Hepatic stellate cell (primary cell): ENCODE results near the gene LARP1B.
A peak's percentile ranks its signal among the peaks of the same experiment; 100 is the strongest.
"Not testable (repeated sequence)": the region's sequence is repeated elsewhere in the genome, so short reads cannot be mapped to it uniquely, and the experiment has no call there.

Experiments used
- DNase-seq: peaks from one replicate; pipeline ENCODE4 v3.0.0; 2011; ENCODE audit warnings: low spot score

Gene LARP1B

GRCh38 chr4:128060699-128061565 lies at the start of gene LARP1B:
TSS of gene LARP1B (plus strand) at chr4:128061312. CDS start at chr4:128074952, 13,640 bp downstream.
- peak; percentile 97 for DNase-seq

- DNase-seq = no peak
These were observed 35.8 kb upstream of the LARP1B start for GRCh38 chr4:128025319-128025718.

- DNase-seq = no peak
These were observed 31.2 kb upstream of the LARP1B start for GRCh38 chr4:128029907-128030306.

GRCh38 chr4:128031756-128032384 lies 29.2 kb upstream of the LARP1B start:
- DNase-seq = no peak

GRCh38 chr4:128039568-128039967 lies 21.5 kb upstream of the LARP1B start:
- no peak for DNase-seq

GRCh38 chr4:128047019-128047418 lies 14.1 kb upstream of the LARP1B start:
- DNase-seq = not testable (repeated sequence)

GRCh38 chr4:128047514-128047913 lies 13.6 kb upstream of the LARP1B start:
- not testable (repeated sequence) for DNase-seq

GRCh38 chr4:128051229-128051628 lies 9.9 kb upstream of the LARP1B start:
- not testable (repeated sequence) for DNase-seq

- DNase-seq = not testable (repeated sequence)
These were observed 6.2 kb upstream of the LARP1B start for GRCh38 chr4:128054907-128055306.

- not testable (repeated sequence) for DNase-seq
These were observed 5.5 kb upstream of the LARP1B start for GRCh38 chr4:128055441-128056206.

- DNase-seq = no peak
These were observed 4.7 kb upstream of the LARP1B start for GRCh38 chr4:128056396-128056795.

- peak; percentile 21 for DNase-seq
These were observed 902 bp upstream of the LARP1B start for GRCh38 chr4:128060121-128060698.

GRCh38 chr4:128061566-128062536 lies 739 bp downstream of the LARP1B start:
- DNase-seq = peak; percentile 42

GRCh38 chr4:128066453-128066820 lies 5.3 kb downstream of the LARP1B start:
- not testable (repeated sequence) for DNase-seq

GRCh38 chr4:128068918-128069317 lies 7.8 kb downstream of the LARP1B start:
- DNase-seq = peak; percentile 14

GRCh38 chr4:128076464-128076863 lies 15.4 kb downstream of the LARP1B start:
- DNase-seq = no peak

- DNase-seq = not testable (repeated sequence)
These were observed 34.2 kb downstream of the LARP1B start for GRCh38 chr4:128095293-128095692.

- no peak for DNase-seq
These were observed 46.7 kb downstream of the LARP1B start for GRCh38 chr4:128107766-128108165.

- no peak for DNase-seq
These were observed 61.9 kb downstream of the LARP1B start for GRCh38 chr4:128123036-128123435.

- no peak for DNase-seq
These were observed 69.5 kb downstream of the LARP1B start for GRCh38 chr4:128130621-128131020.

GRCh38 chr4:128134925-128135324 lies 73.8 kb downstream of the LARP1B start:
- no peak for DNase-seq
